Mucosa of stomach (tissue), 1 donor: ENCODE measurements around the gene GOLGA8O.
"Not testable (repeated sequence)": the region's sequence is repeated elsewhere in the genome, so short reads cannot be mapped to it uniquely, and the experiment has no call there.

Source experiments
- H3K27me3 ChIP-seq: one replicate; pipeline ENCODE4 v1.7.0; 2013; ENCODE audit warnings: mild to moderate bottlenecking, low read length; ENCODE audit not compliant: control insufficient read depth, insufficient read depth
- H3K36me3 ChIP-seq: one replicate; pipeline ENCODE4 v1.7.0; 2013; ENCODE audit warnings: low read length; ENCODE audit not compliant: control insufficient read depth, insufficient read depth
- H3K4me1 ChIP-seq: one replicate; pipeline ENCODE4 v1.7.0; 2013; ENCODE audit warnings: mild to moderate bottlenecking, low read length; ENCODE audit not compliant: control insufficient read depth, insufficient read depth
- H3K4me3 ChIP-seq: one replicate; pipeline ENCODE4 v1.7.0; 2013; ENCODE audit warnings: low read length
- H3K9ac ChIP-seq: one replicate; pipeline ENCODE4 v1.7.0; 2013; ENCODE audit warnings: mild to moderate bottlenecking, low read length, moderate library complexity
- H3K9me3 ChIP-seq: one replicate; pipeline ENCODE4 v1.7.0; 2013; ENCODE audit warnings: mild to moderate bottlenecking, low read length, moderate library complexity; ENCODE audit not compliant: control insufficient read depth
- donor health status: Pancreatic carcinoma.

Gene GOLGA8O

GRCh38 chr15:32455534-32455933 lies at the start of gene GOLGA8O:
TSS of gene GOLGA8O (minus strand) at chr15:32455634. CDS start at chr15:32455536, 98 bp downstream.
- H3K9me3 ChIP-seq, H3K27me3 ChIP-seq, H3K9ac ChIP-seq, H3K4me3 ChIP-seq, H3K4me1 ChIP-seq, H3K36me3 ChIP-seq: not testable (repeated sequence)

GRCh38 chr15:32504152-32504811 lies 48.8 kb upstream of the GOLGA8O start:
- H3K9me3 ChIP-seq, H3K36me3 ChIP-seq, H3K4me3 ChIP-seq, H3K27me3 ChIP-seq, H3K9ac ChIP-seq, H3K4me1 ChIP-seq: not testable (repeated sequence)

- H3K4me1 ChIP-seq, H3K4me3 ChIP-seq, H3K9ac ChIP-seq, H3K9me3 ChIP-seq, H3K27me3 ChIP-seq, H3K36me3 ChIP-seq: not testable (repeated sequence)
Observed at GRCh38 chr15:32502946-32503345, 47.5 kb upstream of the GOLGA8O start.

GRCh38 chr15:32492768-32493167 lies 37.3 kb upstream of the GOLGA8O start:
- not testable (repeated sequence) for H3K9ac ChIP-seq, H3K36me3 ChIP-seq, H3K27me3 ChIP-seq, H3K4me1 ChIP-seq, H3K9me3 ChIP-seq, H3K4me3 ChIP-seq

- not testable (repeated sequence) for H3K9me3 ChIP-seq, H3K27me3 ChIP-seq, H3K9ac ChIP-seq, H3K4me1 ChIP-seq, H3K4me3 ChIP-seq, H3K36me3 ChIP-seq
Observed at GRCh38 chr15:32486474-32486873, 31.0 kb upstream of the GOLGA8O start.

GRCh38 chr15:32483377-32483776 lies 27.9 kb upstream of the GOLGA8O start:
- not testable (repeated sequence) for H3K4me3 ChIP-seq, H3K27me3 ChIP-seq, H3K9me3 ChIP-seq, H3K4me1 ChIP-seq, H3K36me3 ChIP-seq, H3K9ac ChIP-seq

GRCh38 chr15:32481683-32482082 lies 26.2 kb upstream of the GOLGA8O start:
- not testable (repeated sequence) for H3K9me3 ChIP-seq, H3K36me3 ChIP-seq, H3K9ac ChIP-seq, H3K4me3 ChIP-seq, H3K4me1 ChIP-seq, H3K27me3 ChIP-seq

- H3K9ac ChIP-seq, H3K27me3 ChIP-seq, H3K4me3 ChIP-seq, H3K36me3 ChIP-seq, H3K4me1 ChIP-seq, H3K9me3 ChIP-seq: not testable (repeated sequence)
Observed at GRCh38 chr15:32468076-32468475, 12.6 kb upstream of the GOLGA8O start.

- not testable (repeated sequence) for H3K27me3 ChIP-seq, H3K4me1 ChIP-seq, H3K4me3 ChIP-seq, H3K36me3 ChIP-seq, H3K9ac ChIP-seq, H3K9me3 ChIP-seq
Observed at GRCh38 chr15:32440445-32440977, 14.9 kb downstream of the GOLGA8O start.

GRCh38 chr15:32434102-32434963 lies 21.1 kb downstream of the GOLGA8O start:
- H3K9ac ChIP-seq, H3K4me1 ChIP-seq, H3K36me3 ChIP-seq: not testable (repeated sequence)

GRCh38 chr15:32427635-32428034 lies 27.8 kb downstream of the GOLGA8O start:
- not testable (repeated sequence) for H3K4me3 ChIP-seq, H3K9me3 ChIP-seq, H3K4me1 ChIP-seq, H3K36me3 ChIP-seq, H3K9ac ChIP-seq, H3K27me3 ChIP-seq

More at GRCh38 chr15:32434102-32434963, 21.1 kb downstream of the GOLGA8O start:
- H3K4me3 ChIP-seq, H3K27me3 ChIP-seq, H3K9me3 ChIP-seq: not testable (repeated sequence)

- not testable (repeated sequence) for H3K4me1 ChIP-seq, H3K9me3 ChIP-seq, H3K27me3 ChIP-seq, H3K36me3 ChIP-seq, H3K4me3 ChIP-seq, H3K9ac ChIP-seq
Observed at GRCh38 chr15:32426511-32426910, 28.9 kb downstream of the GOLGA8O start.
